ENCODE results near the gene WHAMM.

- TF ChIP-seq CTCF (tag by site-specific recombination; IDR thresholded peaks at IDR 0.05) (no peak), ZNF148 (tag by site-specific recombination; IDR thresholded peaks at IDR 0.05; ENCODE audit: borderline replicate concordance) (no peak), ZBTB49 (tag by site-specific recombination; IDR thresholded peaks at IDR 0.05; ENCODE audit: low read depth) (no peak), ZBTB48 (tag by site-specific recombination; IDR thresholded peaks at IDR 0.05) (peak; percentile 85), ZNF704 (tag by site-specific recombination; IDR thresholded peaks at IDR 0.05) (no peak), ZBTB7A (tag by site-specific recombination; IDR thresholded peaks at IDR 0.05; ENCODE audit: low read depth) (no peak), KLF7 (tag by site-specific recombination; IDR thresholded peaks at IDR 0.05; ENCODE audit: borderline replicate concordance) (no peak), ZNF133 (tag by site-specific recombination; IDR thresholded peaks at IDR 0.05) (no peak), ZNF585B (tag by site-specific recombination; IDR thresholded peaks at IDR 0.05) (no peak), MYNN (tag by site-specific recombination; IDR thresholded peaks at IDR 0.05; ENCODE audit: borderline replicate concordance) (no peak), ZNF660 (tag by site-specific recombination; IDR thresholded peaks at IDR 0.05) (no peak), ZNF362 (tag by site-specific recombination; IDR thresholded peaks at IDR 0.05) (no peak)
These were observed 1.4 kb upstream of the WHAMM start for GRCh38 chr15:82807920-82808633.

All from HEK293 (cell line).